ENCODE results near the gene UBE2C. TPM values are rescaled to one million over a fixed set of nuclear protein-coding genes. Genes with fewer than 3 reads are reported as not detected.
"Not testable (repeated sequence)": the region's sequence is repeated elsewhere in the genome, so short reads cannot be mapped to it uniquely, and the experiment has no call there.

Gene UBE2C
- polyA plus RNA-seq = 35.6 TPM
- long read RNA-seq, donor 1, transcript UBE2C-204 (6 exons, 850 nt) = major isoform, 12 of 12 reads
- long read RNA-seq, donor 1, partial matches to known transcripts = 0 of 12 reads
- long read RNA-seq, donor 1, other reads (novel, unspliced or antisense) = 0 of 12 reads
- long read RNA-seq, donor 2, transcript UBE2C-204 (6 exons, 850 nt) = major isoform, 25 of 27 reads
- long read RNA-seq, donor 2, partial matches to known transcripts = 0 of 27 reads
- long read RNA-seq, donor 2, other reads (novel, unspliced or antisense) = 0 of 27 reads
- long read RNA-seq, donor 3, transcript UBE2C-204 (6 exons, 850 nt) = major isoform, 26 of 54 reads
- long read RNA-seq, donor 3, partial matches to known transcripts = 28 of 54 reads
- long read RNA-seq, donor 3, other reads (novel, unspliced or antisense) = 0 of 54 reads
- long read RNA-seq, donor 4, partial matches to known transcripts = 0 of 2 reads
- long read RNA-seq, donor 4, other reads (novel, unspliced or antisense) = 0 of 2 reads
- long read RNA-seq, donor 5, transcript UBE2C-204 (6 exons, 850 nt) = major isoform, 13 of 13 reads
- long read RNA-seq, donor 5, partial matches to known transcripts = 0 of 13 reads
- long read RNA-seq, donor 5, other reads (novel, unspliced or antisense) = 0 of 13 reads
- long read RNA-seq, donor 6, transcript UBE2C-204 (6 exons, 850 nt) = major isoform, 13 of 29 reads
- long read RNA-seq, donor 6, partial matches to known transcripts = 14 of 29 reads
- long read RNA-seq, donor 6, other reads (novel, unspliced or antisense) = 0 of 29 reads
- long read RNA-seq, donor 7, transcript UBE2C-204 (6 exons, 850 nt) = major isoform, 15 of 15 reads
- long read RNA-seq, donor 7, partial matches to known transcripts = 0 of 15 reads
- long read RNA-seq, donor 7, other reads (novel, unspliced or antisense) = 0 of 15 reads
- long read RNA-seq, donor 8, transcript UBE2C-204 (6 exons, 850 nt) = major isoform, 25 of 32 reads
- long read RNA-seq, donor 8, partial matches to known transcripts = 6 of 32 reads
- long read RNA-seq, donor 8, other reads (novel, unspliced or antisense) = 0 of 32 reads
- long read RNA-seq, donor 9, transcript UBE2C-204 (6 exons, 850 nt) = major isoform, 14 of 20 reads
- long read RNA-seq, donor 9, partial matches to known transcripts = 6 of 20 reads
- long read RNA-seq, donor 9, other reads (novel, unspliced or antisense) = 0 of 20 reads
- long read RNA-seq, donor 10, transcript UBE2C-204 (6 exons, 850 nt) = major isoform, 14 of 15 reads
- long read RNA-seq, donor 10, partial matches to known transcripts = 0 of 15 reads
- long read RNA-seq, donor 10, other reads (novel, unspliced or antisense) = 0 of 15 reads
- long read RNA-seq, donor 11, transcript UBE2C-204 (6 exons, 850 nt) = major isoform, 23 of 25 reads
- long read RNA-seq, donor 11, partial matches to known transcripts = 0 of 25 reads
- long read RNA-seq, donor 11, other reads (novel, unspliced or antisense) = 0 of 25 reads

GRCh38 chr20:45812157-45813005 lies at the start of gene UBE2C:
Gene UBE2C, plus strand, starts transcription at chr20:45812644. Its CDS starts 52 bp downstream, at chr20:45812696.
- H3K4me3 ChIP-seq (ENCODE audit: low read length) = peak within 1 kb of the TSS; percentile 56
- no CpG with 5 or more reads among the region's 65 CpGs for WGBS (ENCODE audit: insufficient coverage, low lambda C conversion rate)
- H3K4me1 ChIP-seq (ENCODE audit: control insufficient read depth, insufficient read depth, low read length) = peaks cover 15% of the 10 kb centered on the region
- peak; percentile 98 to 99 for DNase-seq
- H3K27ac ChIP-seq (ENCODE audit: low read length) = peak within 1 kb of the TSS; percentile 61
- no peaks in the 10 kb centered on the region for H3K27me3 ChIP-seq (ENCODE audit: control insufficient read depth, insufficient read depth, low read length)
- no peaks in the 10 kb centered on the region for H3K9me3 ChIP-seq (ENCODE audit: control insufficient read depth, low read depth, low read length)
- H3K36me3 ChIP-seq (ENCODE audit: control insufficient read depth, insufficient read depth, low read length) = peaks cover 41% of the 10 kb centered on the region

GRCh38 chr20:45764618-45765282 lies 47.7 kb upstream of the UBE2C start:
- H3K9me3 ChIP-seq (ENCODE audit: control insufficient read depth, low read depth, low read length); H3K4me3 ChIP-seq (ENCODE audit: low read length); DNase-seq; H3K27ac ChIP-seq (ENCODE audit: low read length); H3K36me3 ChIP-seq (ENCODE audit: control insufficient read depth, insufficient read depth, low read length); H3K4me1 ChIP-seq (ENCODE audit: control insufficient read depth, insufficient read depth, low read length); H3K27me3 ChIP-seq (ENCODE audit: control insufficient read depth, insufficient read depth, low read length): not testable (repeated sequence)
- WGBS (ENCODE audit: insufficient coverage, low lambda C conversion rate) = no CpG with 5 or more reads among the region's 13 CpGs

- no peak overlapping the region for H3K27ac ChIP-seq (ENCODE audit: low read length)
- H3K4me3 ChIP-seq (ENCODE audit: low read length) = no peak overlapping the region
- WGBS (ENCODE audit: insufficient coverage, low lambda C conversion rate) = no CpG with 5 or more reads among the region's 4 CpGs
- no peaks in the 10 kb centered on the region for H3K9me3 ChIP-seq (ENCODE audit: control insufficient read depth, low read depth, low read length)
- no peaks in the 10 kb centered on the region for H3K36me3 ChIP-seq (ENCODE audit: control insufficient read depth, insufficient read depth, low read length)
- DNase-seq = no peak
- no peaks in the 10 kb centered on the region for H3K4me1 ChIP-seq (ENCODE audit: control insufficient read depth, insufficient read depth, low read length)
- peaks cover 7% of the 10 kb centered on the region for H3K27me3 ChIP-seq (ENCODE audit: control insufficient read depth, insufficient read depth, low read length)
Observed at GRCh38 chr20:45765307-45765875, 47.1 kb upstream of the UBE2C start.

- WGBS (ENCODE audit: insufficient coverage, low lambda C conversion rate) = no CpG with 5 or more reads among the region's 3 CpGs
Observed at GRCh38 chr20:45765980-45766379, 46.5 kb upstream of the UBE2C start.

GRCh38 chr20:45768479-45768878 lies 44.0 kb upstream of the UBE2C start:
- Histone ChIP-seq H3K4me3 (ENCODE audit: low read length) (no peak overlapping the region), H3K27me3 (ENCODE audit: control insufficient read depth, insufficient read depth, low read length) (peaks cover 7% of the 10 kb centered on the region), H3K9me3 (ENCODE audit: control insufficient read depth, low read depth, low read length) (no peaks in the 10 kb centered on the region), H3K4me1 (ENCODE audit: control insufficient read depth, insufficient read depth, low read length) (peaks cover 4% of the 10 kb centered on the region), H3K27ac (ENCODE audit: low read length) (no peak overlapping the region), H3K36me3 (ENCODE audit: control insufficient read depth, insufficient read depth, low read length) (no peaks in the 10 kb centered on the region)
- DNase-seq = no peak

More at GRCh38 chr20:45765980-45766379, 46.5 kb upstream of the UBE2C start:
- Histone ChIP-seq H3K36me3 (ENCODE audit: control insufficient read depth, insufficient read depth, low read length) (no peaks in the 10 kb centered on the region), H3K27ac (ENCODE audit: low read length) (no peak overlapping the region), H3K4me1 (ENCODE audit: control insufficient read depth, insufficient read depth, low read length) (peaks cover 3% of the 10 kb centered on the region), H3K27me3 (ENCODE audit: control insufficient read depth, insufficient read depth, low read length) (peaks cover 7% of the 10 kb centered on the region), H3K9me3 (ENCODE audit: control insufficient read depth, low read depth, low read length) (no peaks in the 10 kb centered on the region), H3K4me3 (ENCODE audit: low read length) (no peak overlapping the region)
- no peak for DNase-seq

GRCh38 chr20:45771182-45771759 lies 41.2 kb upstream of the UBE2C start:
- WGBS (ENCODE audit: insufficient coverage, low lambda C conversion rate) = no CpG with 5 or more reads among the region's 5 CpGs

GRCh38 chr20:45772693-45773092 lies 39.8 kb upstream of the UBE2C start:
- Histone ChIP-seq H3K27ac (ENCODE audit: low read length) (no peak overlapping the region), H3K9me3 (ENCODE audit: control insufficient read depth, low read depth, low read length) (no peaks in the 10 kb centered on the region), H3K36me3 (ENCODE audit: control insufficient read depth, insufficient read depth, low read length) (no peaks in the 10 kb centered on the region), H3K4me1 (ENCODE audit: control insufficient read depth, insufficient read depth, low read length) (peaks cover 4% of the 10 kb centered on the region), H3K4me3 (ENCODE audit: low read length) (no peak overlapping the region), H3K27me3 (ENCODE audit: control insufficient read depth, insufficient read depth, low read length) (peaks cover 3% of the 10 kb centered on the region)
- no peak for DNase-seq
- WGBS (ENCODE audit: insufficient coverage, low lambda C conversion rate) = 100% methylated on average over 1 of the region's 3 CpGs

More at GRCh38 chr20:45771182-45771759, 41.2 kb upstream of the UBE2C start:
- peak; percentile 89 for DNase-seq
- Histone ChIP-seq H3K9me3 (ENCODE audit: control insufficient read depth, low read depth, low read length) (no peaks in the 10 kb centered on the region), H3K27me3 (ENCODE audit: control insufficient read depth, insufficient read depth, low read length) (no peaks in the 10 kb centered on the region), H3K27ac (ENCODE audit: low read length) (no peak overlapping the region), H3K4me3 (ENCODE audit: low read length) (no peak overlapping the region), H3K36me3 (ENCODE audit: control insufficient read depth, insufficient read depth, low read length) (no peaks in the 10 kb centered on the region), H3K4me1 (ENCODE audit: control insufficient read depth, insufficient read depth, low read length) (peaks cover 4% of the 10 kb centered on the region)

GRCh38 chr20:45774945-45775344 lies 37.5 kb upstream of the UBE2C start:
- H3K36me3 ChIP-seq (ENCODE audit: control insufficient read depth, insufficient read depth, low read length) = no peaks in the 10 kb centered on the region
- H3K27ac ChIP-seq (ENCODE audit: low read length) = no peak overlapping the region
- WGBS (ENCODE audit: insufficient coverage, low lambda C conversion rate) = no CpG with 5 or more reads among the region's 2 CpGs
- no peaks in the 10 kb centered on the region for H3K9me3 ChIP-seq (ENCODE audit: control insufficient read depth, low read depth, low read length)
- H3K4me3 ChIP-seq (ENCODE audit: low read length) = no peak overlapping the region
- H3K27me3 ChIP-seq (ENCODE audit: control insufficient read depth, insufficient read depth, low read length) = peaks cover 3% of the 10 kb centered on the region
- peak in 1 of 2 donors; percentile 9 for DNase-seq
- peaks cover 4% of the 10 kb centered on the region for H3K4me1 ChIP-seq (ENCODE audit: control insufficient read depth, insufficient read depth, low read length)

Measured in large intestine (tissue), 12 donors.